Epidermal melanocyte (primary cell): Measurements from ENCODE around the gene POLE.

Experiments
- DNase-seq: peaks from one replicate; pipeline ENCODE4 v3.0.0; 2011; ENCODE audit warnings: low spot score; ENCODE audit not compliant: insufficient read length

POLE gene

GRCh38 chr12:132580701-132581292 lies 106.3 kb downstream of the POLE start:
- DNase-seq: no peak

GRCh38 chr12:132579744-132580143 lies 107.4 kb downstream of the POLE start:
- DNase-seq: no peak

- DNase-seq: no peak
These were observed 108.3 kb downstream of the POLE start for GRCh38 chr12:132578826-132579225.

- DNase-seq: no peak
These were observed 109.0 kb downstream of the POLE start for GRCh38 chr12:132578118-132578517.

- DNase-seq: no peak
These were observed 109.8 kb downstream of the POLE start for GRCh38 chr12:132577191-132577920.

GRCh38 chr12:132576701-132577100 lies 110.4 kb downstream of the POLE start:
- no peak for DNase-seq

- DNase-seq: no peak
These were observed 111.5 kb downstream of the POLE start for GRCh38 chr12:132575661-132576060.

GRCh38 chr12:132574271-132574996 lies 112.7 kb downstream of the POLE start:
- no peak for DNase-seq
